ENCODE results near the gene CBX8. TPM values are rescaled to one million over a fixed set of nuclear protein-coding genes. Genes with fewer than 3 reads are reported as not detected.
A peak's percentile ranks its signal among the peaks of the same experiment; 100 is the strongest.

The CBX8 gene
- total and polyA plus RNA-seq, 2 of the 13 experiments (the other 11 are each of a cell fraction or from before 2014, with no cell fraction given), result 0.34 to 12.6 TPM

GRCh38 chr17:79777894-79778503, 18.9 kb downstream of the CBX8 start, which contains the start of gene CBX2 (continued):
- TF ChIP-seq ZNF687 (CRISPR knock-in tag; IDR thresholded peaks at IDR 0.05) (peak; percentile 47; the same call in 1 of the 2 replicates), HNRNPLL (IDR thresholded peaks at IDR 0.05; ENCODE audit: low read depth, low read length, poor library complexity, severe bottlenecking) (peak; percentile 56), ZBTB20 (CRISPR knock-in tag; IDR thresholded peaks at IDR 0.05; ENCODE audit: borderline replicate concordance, low read depth) (0 out of 2 replicates have a peak, but pooled peaks have one; percentile 3), ZNF18 (CRISPR knock-in tag; IDR thresholded peaks at IDR 0.05; ENCODE audit: insufficient replicate concordance) (peak; percentile 17), ZSCAN31 (CRISPR knock-in tag; IDR thresholded peaks at IDR 0.05; ENCODE audit: low read depth) (0 out of 2 replicates have a peak, but pooled peaks have one; percentile 31), PHF8 (CRISPR knock-in tag; IDR thresholded peaks at IDR 0.05) (peak; percentile 45; the same call in 1 of the 2 replicates), POLR2A (IDR thresholded peaks at IDR 0.05; ENCODE audit: insufficient read depth in 1 of 2, low read depth in 2 of 2, low read length in 2 of 2) (peak; percentile 53 to 84), ZNF768 (CRISPR knock-in tag; IDR thresholded peaks at IDR 0.05) (peak; percentile 15; the same call in 1 of the 2 replicates), ZNF574 (CRISPR knock-in tag; IDR thresholded peaks at IDR 0.05) (peak; percentile 43; the same call in 1 of the 2 replicates), ZNF792 (CRISPR knock-in tag; IDR thresholded peaks at IDR 0.05) (no peak; the same call in 1 of the 2 replicates), RBFOX2 (IDR thresholded peaks at IDR 0.05; ENCODE audit: low read depth, low read length) (peak; percentile 49; the same call in 1 of the 2 replicates), ZBTB49 (CRISPR knock-in tag; IDR thresholded peaks at IDR 0.05; ENCODE audit: borderline replicate concordance) (no peak), ZFP82 (CRISPR knock-in tag; IDR thresholded peaks at IDR 0.05; ENCODE audit: borderline replicate concordance) (peak; percentile 74; the same call in 1 of the 2 replicates), POLR2G (IDR thresholded peaks at IDR 0.05; ENCODE audit: low read depth, low read length) (peak; percentile 64), NFYB (CRISPR knock-in tag; IDR thresholded peaks at IDR 0.05) (peak; percentile 31; the same call in 1 of the 2 replicates), IRF9 (CRISPR knock-in tag; IDR thresholded peaks at IDR 0.05; ENCODE audit: borderline replicate concordance) (no peak)

Measured in HepG2 (cell line).